Measurements from ENCODE around the gene SOBP.

SOBP gene

GRCh38 chr6:107537559-107537958 lies 47.6 kb downstream of the SOBP start:
- Histone ChIP-seq H3K4me3 (ENCODE audit: low read depth, low read length) (no peak overlapping the region), H3K27me3 (no peaks in the 10 kb centered on the region), H3K9me3 (no peaks in the 10 kb centered on the region), H3K36me3 (peaks cover 15% of the 10 kb centered on the region), H3K4me1 (peaks cover 47% of the 10 kb centered on the region)
- TF ChIP-seq CTCF (IDR thresholded peaks at IDR 0.05; ENCODE audit: low read depth, low read length): no peak
- no peak for DNase-seq

- TF ChIP-seq CTCF (IDR thresholded peaks at IDR 0.05; ENCODE audit: low read depth, low read length): no peak
- no peaks in the 10 kb centered on the region for H3K9me3 ChIP-seq
- peaks cover 39% of the 10 kb centered on the region for H3K4me1 ChIP-seq
- H3K36me3 ChIP-seq: peaks cover 11% of the 10 kb centered on the region
- no peak overlapping the region for H3K4me3 ChIP-seq (ENCODE audit: low read depth, low read length)
- no peaks in the 10 kb centered on the region for H3K27me3 ChIP-seq
- no peak for DNase-seq
Observed at GRCh38 chr6:107538856-107539387, 49.0 kb downstream of the SOBP start.

DNA sequence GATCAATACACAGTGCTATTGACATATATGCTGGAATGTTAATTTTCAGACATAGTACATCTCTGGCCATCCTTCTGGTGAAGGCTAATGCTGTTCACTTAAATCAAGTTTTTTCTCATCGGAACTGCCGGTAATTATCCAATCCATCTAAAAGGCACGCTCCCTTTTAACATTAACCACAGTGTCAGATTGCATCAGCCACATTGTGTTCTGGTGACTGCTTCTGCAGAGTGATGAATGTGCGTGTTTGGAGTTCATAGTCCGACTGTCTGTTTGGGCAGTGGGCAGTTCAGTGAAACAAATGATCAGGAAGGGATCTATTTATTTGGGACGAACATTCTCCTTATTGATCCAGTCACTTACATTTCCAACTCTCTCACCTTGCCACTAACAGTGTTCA lies 49.5 kb downstream of the SOBP start:
- no peaks in the 10 kb centered on the region for H3K27me3 ChIP-seq
- peaks cover 34% of the 10 kb centered on the region for H3K4me1 ChIP-seq
- no peaks in the 10 kb centered on the region for H3K9me3 ChIP-seq
- peaks cover 6% of the 10 kb centered on the region for H3K36me3 ChIP-seq
- H3K4me3 ChIP-seq (ENCODE audit: low read depth, low read length): no peak overlapping the region
- no peak for TF ChIP-seq CTCF (IDR thresholded peaks at IDR 0.05; ENCODE audit: low read depth, low read length)
- peak; percentile 43 for DNase-seq

DNA sequence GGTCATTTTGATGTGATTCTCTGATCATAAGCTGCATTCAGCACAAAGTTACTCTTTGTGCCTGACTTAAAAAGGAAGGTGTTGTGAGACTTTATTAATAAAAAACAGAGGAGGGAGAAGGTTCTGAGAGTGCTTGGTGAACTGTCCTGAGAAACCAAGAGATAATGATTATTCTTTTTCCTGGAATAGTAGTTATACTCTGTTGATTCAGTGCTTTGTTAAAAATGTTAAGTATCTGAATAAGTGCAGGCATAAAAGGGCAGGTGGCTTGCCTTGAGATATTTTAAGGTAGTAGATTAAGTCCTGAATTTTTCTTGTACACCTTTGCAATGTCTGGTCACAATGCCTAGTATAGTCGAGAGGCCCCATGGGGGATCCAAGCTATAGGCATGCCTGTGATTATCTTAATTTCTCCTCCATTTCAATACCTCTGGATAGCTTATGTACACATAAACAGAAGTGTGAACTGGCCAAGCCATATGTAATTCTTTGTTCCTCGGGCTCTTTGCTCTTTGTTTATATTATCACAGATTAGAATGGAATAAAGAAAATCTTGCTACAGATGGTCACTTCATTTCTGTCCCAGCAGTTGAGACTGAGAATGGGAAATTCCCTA lies 50.0 kb downstream of the SOBP start:
- Histone ChIP-seq H3K36me3 (peaks cover 5% of the 10 kb centered on the region), H3K27me3 (no peaks in the 10 kb centered on the region), H3K4me1 (peaks cover 28% of the 10 kb centered on the region), H3K4me3 (ENCODE audit: low read depth, low read length) (no peak overlapping the region), H3K9me3 (no peaks in the 10 kb centered on the region)
- no peak for TF ChIP-seq CTCF (IDR thresholded peaks at IDR 0.05; ENCODE audit: low read depth, low read length)
- DNase-seq: no peak

- Histone ChIP-seq H3K36me3 (peaks cover 5% of the 10 kb centered on the region), H3K4me1 (peaks cover 27% of the 10 kb centered on the region)
- TF ChIP-seq CTCF (IDR thresholded peaks at IDR 0.05; ENCODE audit: low read depth, low read length): no peak
Observed at GRCh38 chr6:107540465-107540857, 50.5 kb downstream of the SOBP start.

DNA sequence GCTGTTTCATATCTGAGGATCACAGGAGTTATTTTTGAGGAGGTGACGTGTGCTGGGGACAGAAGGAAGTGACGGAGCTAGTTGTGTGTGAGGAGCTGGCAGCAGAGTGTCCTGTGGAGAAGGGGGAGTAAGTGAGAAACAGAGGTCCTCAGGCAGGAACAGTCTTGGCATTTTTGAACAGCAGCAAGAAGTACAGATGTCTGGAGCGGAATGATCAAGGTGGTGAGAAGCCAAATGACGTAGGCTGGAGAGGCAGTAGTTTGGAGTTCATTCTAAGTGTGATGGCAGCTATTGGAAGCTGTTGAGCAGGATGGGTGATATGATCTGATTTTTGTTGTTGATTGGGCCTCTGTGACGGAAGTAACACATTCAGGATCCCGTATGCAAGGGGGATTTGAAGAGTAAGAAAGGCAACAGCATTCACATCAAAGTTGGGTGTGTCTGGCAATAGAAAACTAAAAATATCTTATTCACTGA lies 52.3 kb downstream of the SOBP start:
- H3K4me3 ChIP-seq (ENCODE audit: low read depth, low read length): no peak overlapping the region
- H3K36me3 ChIP-seq: no peaks in the 10 kb centered on the region; the same call in 1 of the 2 replicates
- H3K9me3 ChIP-seq: no peaks in the 10 kb centered on the region
- TF ChIP-seq CTCF (IDR thresholded peaks at IDR 0.05; ENCODE audit: low read depth, low read length): no peak
- H3K27me3 ChIP-seq: no peaks in the 10 kb centered on the region
- H3K4me1 ChIP-seq: peaks cover 22% of the 10 kb centered on the region
- no peak for DNase-seq

More at GRCh38 chr6:107540465-107540857, 50.5 kb downstream of the SOBP start:
- H3K4me3 ChIP-seq (ENCODE audit: low read depth, low read length): no peak overlapping the region
- H3K9me3 ChIP-seq: no peaks in the 10 kb centered on the region
- no peaks in the 10 kb centered on the region for H3K27me3 ChIP-seq
- no peak for DNase-seq
